ENCODE results near the gene ZBTB45.

The ZBTB45 gene

DNA sequence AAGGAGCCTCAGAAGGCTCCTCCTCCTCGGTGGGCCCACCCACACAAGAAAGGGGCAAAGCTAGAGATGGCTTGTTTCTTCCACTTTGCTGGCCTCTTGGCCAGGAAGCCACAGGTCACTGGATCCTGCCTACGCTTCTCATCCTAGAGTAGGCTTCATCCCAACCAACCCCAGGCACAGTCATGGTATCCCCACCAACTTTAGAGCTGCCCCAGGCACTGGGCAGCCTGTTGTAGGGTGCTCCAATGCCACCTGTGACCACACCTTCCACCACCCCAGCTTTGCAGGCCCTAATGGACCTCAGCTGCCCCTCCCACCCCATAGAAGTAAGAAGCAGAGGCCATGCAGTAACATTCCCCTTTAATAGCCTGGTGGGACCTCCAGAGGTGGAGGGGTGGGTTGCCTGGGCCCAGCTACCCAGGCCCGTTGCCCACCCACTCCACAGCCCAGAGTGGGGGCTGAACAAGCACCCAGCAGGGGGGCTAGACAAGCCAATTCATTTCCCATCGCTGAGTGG is 35.8 kb upstream of the ZBTB45 start:
- in situ Hi-C loops (cut with MboI; ENCODE audit: low sequenced_read_pairs): no loop called here

DNA sequence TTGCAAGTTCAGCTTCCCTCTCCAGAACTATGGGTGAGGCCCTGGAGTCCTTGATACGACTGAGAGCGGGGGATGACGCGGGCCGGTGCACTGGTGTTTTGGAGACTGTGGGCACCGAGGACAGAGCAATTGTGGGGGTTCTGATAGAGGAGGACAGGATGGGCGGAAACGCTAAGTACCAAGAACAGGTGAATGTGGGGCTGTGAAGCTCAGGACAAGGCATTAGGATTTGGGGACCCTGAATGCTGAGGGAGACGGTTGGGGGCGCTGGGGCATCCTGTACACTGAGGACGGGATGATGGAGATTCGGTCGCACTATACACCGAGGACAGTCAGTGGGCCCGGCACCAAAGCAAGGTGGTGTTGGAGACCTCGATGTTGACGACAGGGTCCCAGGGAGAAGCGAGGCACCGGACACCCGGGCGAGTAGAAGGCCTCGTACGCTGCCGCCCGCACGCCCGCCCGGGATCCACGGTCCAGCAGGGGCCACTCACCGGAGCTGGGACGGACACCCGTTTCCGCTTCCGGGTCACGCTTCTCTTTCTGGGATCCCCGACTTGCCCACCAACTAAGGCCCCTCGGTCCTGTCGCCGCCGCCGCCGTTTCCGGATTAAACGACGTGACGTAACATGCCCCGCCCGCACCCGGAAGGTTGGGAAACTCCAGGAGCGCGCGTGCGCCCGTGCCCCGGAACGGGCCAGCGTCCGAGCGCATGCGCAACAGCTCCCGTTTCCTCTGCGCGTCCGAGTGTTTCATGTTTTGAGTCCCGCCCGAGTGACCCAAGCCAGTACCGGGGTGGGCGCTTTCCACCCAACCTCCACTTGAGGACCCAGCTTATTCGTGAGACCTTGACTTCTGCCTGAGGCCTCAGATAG is 35.1 kb upstream of the ZBTB45 start, which contains the start of gene CHMP2A:
Gene CHMP2A (minus strand): TSS at position 612 of the 875 bp plus-strand sequence. CDS start 893 bp downstream, outside the sequence.
- in situ Hi-C loops (cut with MboI; ENCODE audit: low sequenced_read_pairs): no loop called here

GRCh38 chr19:58553799-58554493 is 34.3 kb upstream of the ZBTB45 start:
- in situ Hi-C loops (cut with MboI; ENCODE audit: low sequenced_read_pairs): no loop called here

DNA sequence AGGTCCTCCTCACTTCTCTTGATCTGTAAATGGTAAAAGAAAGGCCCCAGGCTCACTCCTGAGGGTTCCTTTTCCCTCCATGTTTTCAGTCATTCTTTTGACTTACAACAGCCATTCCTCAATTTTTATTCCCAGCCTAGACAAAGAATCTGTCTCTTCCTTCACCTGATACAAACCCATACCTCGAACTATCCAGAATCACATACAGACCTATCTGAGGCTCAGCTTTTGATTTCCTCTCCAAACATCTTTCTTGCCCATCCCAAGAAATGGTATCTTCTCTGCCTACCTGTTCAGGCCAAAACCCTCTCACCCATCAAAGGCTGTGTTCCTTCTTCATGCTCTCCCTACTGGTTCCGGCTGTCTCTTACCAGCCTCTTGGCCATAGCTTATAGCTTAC is 33.0 kb upstream of the ZBTB45 start:
- in situ Hi-C loops (cut with MboI; ENCODE audit: low sequenced_read_pairs): no loop called here

DNA sequence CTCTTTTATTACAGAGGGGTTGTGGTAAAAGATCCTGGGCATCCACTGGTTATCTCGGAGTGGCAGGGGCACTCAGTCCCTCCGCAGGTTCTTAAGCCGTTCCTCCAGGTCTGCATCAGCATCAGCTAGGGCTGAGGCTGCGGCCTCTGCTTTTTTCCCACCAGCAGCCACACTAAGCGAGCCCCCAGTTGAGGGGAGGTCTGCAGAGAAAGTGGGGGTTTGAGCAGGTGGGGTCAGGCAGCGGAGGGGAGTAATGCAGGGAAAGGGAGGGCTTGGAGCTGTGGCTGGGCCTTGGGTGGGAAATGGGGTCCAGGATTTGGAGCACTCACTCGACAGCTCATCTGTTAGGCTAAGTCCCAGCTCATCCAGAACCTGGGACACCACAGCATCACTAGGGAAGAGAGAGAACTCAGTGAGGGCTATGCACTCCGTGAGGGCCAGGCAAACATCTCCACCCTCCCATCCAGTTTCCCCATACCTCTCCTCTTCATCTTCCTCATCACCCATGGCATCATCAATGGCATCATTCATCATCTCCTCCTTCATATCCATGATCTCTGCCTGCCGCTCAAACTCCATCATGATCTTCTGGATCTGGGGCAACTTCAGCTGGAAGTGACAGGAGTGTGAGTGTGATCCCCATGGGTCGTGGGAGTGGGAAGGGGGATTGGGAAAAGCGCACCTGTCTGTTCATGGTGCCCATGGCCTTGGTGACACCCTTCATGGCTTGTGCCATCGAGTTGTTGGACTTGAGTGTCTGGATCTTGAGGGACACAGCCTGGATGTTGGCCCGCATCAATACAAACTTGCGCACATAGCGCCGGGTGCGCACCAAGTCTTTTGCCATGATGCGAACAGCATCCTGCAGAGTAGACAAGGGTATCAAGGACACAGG is 32.2 kb upstream of the ZBTB45 start:
- in situ Hi-C loops (cut with MboI; ENCODE audit: low sequenced_read_pairs): no loop called here

DNA sequence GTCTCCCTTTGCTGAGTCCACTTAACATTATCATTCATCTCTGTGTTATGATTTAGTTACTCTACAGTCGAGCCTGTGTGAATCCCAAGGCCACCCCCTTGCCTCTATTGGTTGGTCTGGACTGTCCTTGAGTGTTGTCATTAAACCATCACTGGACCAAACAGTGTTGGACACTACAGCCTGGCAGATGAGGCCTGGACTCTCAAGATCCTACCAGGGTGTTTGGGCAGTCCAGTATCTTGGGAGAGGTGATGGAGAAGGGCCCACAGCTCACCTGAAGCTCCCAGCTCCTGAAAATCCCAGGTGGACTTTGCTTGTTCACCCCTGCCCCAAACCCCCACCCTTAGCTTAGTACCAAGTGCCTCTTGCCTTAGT is 31.5 kb upstream of the ZBTB45 start:
- in situ Hi-C loops (cut with MboI; ENCODE audit: low sequenced_read_pairs): no loop called here

GRCh38 chr19:58550362-58551122 is 30.9 kb upstream of the ZBTB45 start:
- in situ Hi-C loops (cut with MboI; ENCODE audit: low sequenced_read_pairs): no loop called here

GRCh38 chr19:58549664-58550361 is 30.2 kb upstream of the ZBTB45 start:
- in situ Hi-C loops (cut with MboI; ENCODE audit: low sequenced_read_pairs): no loop called here

DNA sequence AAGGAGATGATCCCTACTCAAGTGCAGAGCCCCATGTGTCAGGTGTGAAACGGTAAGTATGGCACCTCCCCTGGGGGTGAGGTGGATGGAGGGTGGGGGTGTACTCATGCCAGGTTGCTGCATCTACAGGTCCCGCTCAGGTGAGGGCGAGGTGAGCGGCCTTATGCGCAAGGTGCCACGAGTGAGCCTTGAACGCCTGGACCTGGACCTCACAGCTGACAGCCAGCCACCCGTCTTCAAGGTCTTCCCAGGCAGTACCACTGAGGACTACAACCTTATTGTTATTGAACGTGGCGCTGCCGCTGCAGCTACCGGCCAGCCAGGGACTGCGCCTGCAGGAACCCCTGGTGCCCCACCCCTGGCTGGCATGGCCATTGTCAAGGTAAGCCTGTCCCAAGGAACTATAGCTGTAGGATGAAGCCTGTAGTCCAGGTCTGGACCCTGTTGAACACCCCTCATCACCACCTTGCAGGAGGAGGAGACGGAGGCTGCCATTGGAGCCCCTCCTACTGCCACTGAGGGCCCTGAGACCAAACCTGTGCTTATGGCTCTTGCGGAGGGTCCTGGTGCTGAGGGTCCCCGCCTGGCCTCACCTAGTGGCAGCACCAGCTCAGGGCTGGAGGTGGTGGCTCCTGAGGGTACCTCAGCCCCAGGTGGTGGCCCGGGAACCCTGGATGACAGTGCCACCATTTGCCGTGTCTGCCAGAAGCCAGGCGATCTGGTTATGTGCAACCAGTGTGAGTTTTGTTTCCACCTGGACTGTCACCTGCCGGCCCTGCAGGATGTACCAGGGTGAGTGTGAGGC is 29.5 kb upstream of the ZBTB45 start:
- in situ Hi-C loops (cut with MboI; ENCODE audit: low sequenced_read_pairs): no loop called here

- in situ Hi-C loops (cut with MboI; ENCODE audit: low sequenced_read_pairs): no loop called here
These were observed 28.0 kb upstream of the ZBTB45 start for GRCh38 chr19:58547323-58548312.

DNA sequence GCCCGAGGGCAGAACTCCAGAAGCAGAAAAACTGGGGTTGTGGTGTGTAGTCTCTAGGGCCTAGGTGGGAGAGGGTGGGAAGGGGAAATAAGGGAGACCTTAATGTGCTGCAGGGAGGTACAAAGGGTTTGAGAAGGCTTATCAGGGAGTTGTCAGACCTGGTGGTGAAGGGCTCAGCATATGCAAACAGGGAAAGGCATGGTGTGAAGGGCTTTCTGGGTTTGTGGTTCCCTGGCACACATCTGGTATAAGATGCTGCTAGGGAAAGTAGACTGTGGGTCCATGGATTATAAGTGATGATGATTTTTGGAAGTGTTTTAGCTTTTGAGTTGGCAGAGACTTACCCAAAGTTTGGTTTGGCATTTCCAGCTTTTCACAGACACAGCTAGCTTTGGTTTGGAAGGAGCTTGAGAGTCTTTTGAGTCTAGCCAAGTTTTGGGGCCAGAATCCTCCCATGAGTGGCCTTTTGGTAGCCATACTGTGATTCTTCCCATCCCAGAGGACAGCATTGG is 26.5 kb upstream of the ZBTB45 start:
- in situ Hi-C loops (cut with MboI; ENCODE audit: low sequenced_read_pairs): no loop called here

DNA sequence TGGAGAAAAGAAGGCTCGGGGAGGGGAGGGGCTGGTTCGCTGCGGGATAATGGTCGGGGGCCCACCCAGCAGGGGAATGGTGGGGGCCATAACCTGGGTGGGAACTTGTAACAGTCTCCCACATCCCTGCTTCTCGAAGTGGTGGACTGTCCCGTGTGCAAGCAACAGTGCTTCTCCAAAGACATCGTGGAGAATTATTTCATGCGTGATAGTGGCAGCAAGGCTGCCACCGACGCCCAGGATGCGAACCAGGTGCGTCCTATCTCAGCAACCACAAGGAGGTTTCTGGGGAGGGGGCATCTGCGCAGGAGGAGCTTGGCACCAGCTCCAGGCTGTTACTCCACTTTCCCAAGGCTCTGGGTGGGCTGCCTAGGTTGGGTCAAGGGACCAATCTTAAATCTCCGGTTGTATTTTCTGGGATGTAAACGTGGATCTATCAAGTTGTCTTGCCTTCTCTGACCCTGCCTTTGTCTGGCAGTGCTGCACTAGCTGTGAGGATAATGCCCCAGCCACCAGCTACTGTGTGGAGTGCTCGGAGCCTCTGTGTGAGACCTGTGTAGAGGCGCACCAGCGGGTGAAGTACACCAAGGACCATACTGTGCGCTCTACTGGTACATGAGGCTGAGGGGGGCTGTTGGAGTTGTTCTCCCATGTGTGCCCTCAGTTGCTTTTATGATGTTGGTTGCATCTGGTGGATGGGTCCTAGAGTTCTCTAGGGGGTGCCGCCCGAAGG is 25.8 kb upstream of the ZBTB45 start:
- in situ Hi-C loops (cut with MboI; ENCODE audit: low sequenced_read_pairs): no loop called here

DNA sequence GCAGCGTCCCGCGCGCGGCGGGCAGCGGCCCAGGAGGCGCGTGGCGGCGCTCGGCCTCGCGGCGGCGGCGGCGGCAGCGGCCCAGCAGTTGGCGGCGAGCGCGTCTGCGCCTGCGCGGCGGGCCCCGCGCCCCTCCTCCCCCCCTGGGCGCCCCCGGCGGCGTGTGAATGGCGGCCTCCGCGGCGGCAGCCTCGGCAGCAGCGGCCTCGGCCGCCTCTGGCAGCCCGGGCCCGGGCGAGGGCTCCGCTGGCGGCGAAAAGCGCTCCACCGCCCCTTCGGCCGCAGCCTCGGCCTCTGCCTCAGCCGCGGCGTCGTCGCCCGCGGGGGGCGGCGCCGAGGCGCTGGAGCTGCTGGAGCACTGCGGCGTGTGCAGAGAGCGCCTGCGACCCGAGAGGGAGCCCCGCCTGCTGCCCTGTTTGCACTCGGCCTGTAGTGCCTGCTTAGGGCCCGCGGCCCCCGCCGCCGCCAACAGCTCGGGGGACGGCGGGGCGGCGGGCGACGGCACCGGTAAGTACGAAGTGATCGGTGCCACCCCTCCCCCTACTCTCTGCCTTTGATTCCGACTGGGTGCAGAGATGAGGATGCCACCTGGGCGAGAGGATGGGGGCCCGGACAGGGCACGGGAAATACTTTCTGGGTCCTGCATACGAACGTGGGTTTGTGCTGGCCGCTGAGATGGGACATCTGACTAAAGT is 25.1 kb upstream of the ZBTB45 start:
- in situ Hi-C loops (cut with MboI; ENCODE audit: low sequenced_read_pairs): no loop called here

DNA sequence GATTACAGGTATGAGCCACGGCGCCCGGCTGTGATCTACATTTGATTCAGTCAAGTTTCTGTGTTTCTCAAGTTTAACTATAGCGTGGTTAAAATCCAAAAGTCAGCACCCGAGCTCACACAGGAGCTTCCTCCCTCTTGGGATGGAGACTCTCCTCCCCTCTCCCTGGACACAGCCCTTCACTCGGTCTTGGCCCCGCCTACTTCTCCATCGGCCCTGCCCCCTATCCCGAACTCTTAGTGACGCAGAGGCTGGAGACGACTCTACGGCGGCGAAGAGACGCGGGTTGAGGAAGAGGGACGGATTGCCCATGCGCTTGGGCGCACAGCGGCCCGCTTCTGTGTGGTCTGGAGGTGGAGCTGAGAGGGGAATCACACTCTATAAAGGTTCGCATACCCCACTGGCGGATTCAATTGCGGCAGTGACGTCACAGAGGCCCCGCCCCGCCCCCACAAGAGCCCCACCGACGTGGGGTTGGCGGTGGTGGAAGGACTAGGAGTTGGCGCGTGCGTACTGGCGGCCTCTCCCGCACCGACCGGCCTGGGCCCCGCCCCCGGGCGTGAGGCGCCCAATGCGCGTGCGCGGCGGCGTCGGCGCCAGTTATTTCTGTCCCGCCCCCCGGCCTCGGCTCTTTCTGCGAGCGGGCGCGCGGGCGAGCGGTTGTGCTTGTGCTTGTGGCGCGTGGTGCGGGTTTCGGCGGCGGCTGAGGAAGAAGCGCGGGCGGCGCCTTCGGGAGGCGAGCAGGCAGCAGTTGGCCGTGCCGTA is 24.4 kb upstream of the ZBTB45 start, which contains the start of gene TRIM28:
Gene TRIM28 (plus strand): TSS at position 239 of the 765 bp plus-strand sequence. CDS start 694 bp downstream, outside the sequence.
- in situ Hi-C loops (cut with MboI; ENCODE audit: low sequenced_read_pairs): no loop called here

All from HL-60/S4 treated with retinoic acid at 250 ng/mL for 4 days and 3 days (cell line).